LNCAP (cell line): ENCODE data around the gene NOD1.

Experiments
- CTCF ChIP-seq: fragments of 450-650 bp; IDR thresholded peaks from 2 replicates; pipeline ENCODE4 v1.5.1; 2017; ENCODE audit warnings: mild to moderate bottlenecking

NOD1 gene

DNA sequence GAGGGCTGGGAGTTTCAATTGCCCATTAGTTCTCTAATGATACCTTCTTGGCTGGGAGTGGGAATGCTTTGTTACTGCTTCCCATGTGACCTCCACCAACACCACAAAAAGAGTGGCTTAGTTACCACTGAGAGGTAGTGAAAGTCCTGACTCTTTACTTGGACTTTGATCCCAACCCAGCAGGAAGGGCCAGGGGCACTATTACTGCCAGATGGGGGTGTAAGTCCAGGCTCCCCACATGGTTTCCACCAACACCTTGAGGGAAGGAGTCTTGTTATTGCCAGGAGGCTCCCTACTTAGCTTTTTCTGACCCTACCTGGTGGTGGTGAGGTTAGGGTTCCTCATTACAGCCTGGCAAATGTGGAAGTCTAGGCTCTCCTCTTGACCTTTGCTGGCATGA, 14.6 kb upstream of the NOD1 start:
- no peak for TF ChIP-seq CTCF

GRCh38 chr7:30491417-30491816, 12.8 kb upstream of the NOD1 start:
- TF ChIP-seq CTCF, result no peak

GRCh38 chr7:30487371-30487770, 8.8 kb upstream of the NOD1 start:
- no peak for TF ChIP-seq CTCF

GRCh38 chr7:30485667-30486066, 7.1 kb upstream of the NOD1 start:
- TF ChIP-seq CTCF, result no peak

DNA sequence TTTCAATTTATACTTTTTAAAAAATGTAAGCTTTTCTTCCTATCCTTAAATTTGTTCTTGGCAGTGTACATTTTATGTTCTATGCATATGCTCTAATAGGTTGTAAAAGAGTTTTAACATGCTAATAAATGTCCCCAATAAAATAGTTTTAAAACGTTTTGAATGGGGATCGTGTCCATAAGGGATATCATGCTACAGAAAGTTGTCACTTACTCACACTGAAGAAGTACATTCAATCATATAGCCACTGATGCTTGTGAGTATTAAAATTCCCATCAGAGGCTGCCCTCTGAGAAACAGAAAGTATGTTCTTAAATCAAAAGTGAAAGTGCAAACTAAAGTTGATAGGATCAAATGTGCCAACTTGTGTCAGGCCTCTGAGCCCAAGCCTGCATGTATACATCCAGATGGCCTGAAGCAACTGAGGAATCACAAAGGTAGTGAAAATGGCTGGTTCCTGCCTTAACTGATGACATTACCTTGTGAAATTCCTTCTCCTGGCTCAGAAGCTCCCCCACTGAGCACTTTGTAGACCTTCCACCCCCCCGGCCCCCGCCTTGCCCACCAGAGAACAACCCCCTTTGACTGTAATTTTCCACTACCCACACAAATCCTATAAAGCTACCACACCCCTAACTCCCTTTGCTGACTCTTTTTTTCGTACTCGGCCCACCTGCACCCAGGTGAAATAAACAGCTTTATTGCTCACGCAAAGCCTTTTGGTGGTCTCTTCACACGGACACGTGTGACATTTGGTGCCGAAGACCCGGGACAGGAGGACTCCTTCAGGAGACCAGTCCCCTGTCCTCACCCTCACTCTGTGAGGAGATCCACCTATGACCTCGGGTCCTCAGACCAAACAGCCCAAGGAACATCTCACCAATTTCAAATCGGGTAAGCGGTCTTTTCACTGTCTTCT, 877 bp upstream of the NOD1 start:
- no peak for TF ChIP-seq CTCF

DNA sequence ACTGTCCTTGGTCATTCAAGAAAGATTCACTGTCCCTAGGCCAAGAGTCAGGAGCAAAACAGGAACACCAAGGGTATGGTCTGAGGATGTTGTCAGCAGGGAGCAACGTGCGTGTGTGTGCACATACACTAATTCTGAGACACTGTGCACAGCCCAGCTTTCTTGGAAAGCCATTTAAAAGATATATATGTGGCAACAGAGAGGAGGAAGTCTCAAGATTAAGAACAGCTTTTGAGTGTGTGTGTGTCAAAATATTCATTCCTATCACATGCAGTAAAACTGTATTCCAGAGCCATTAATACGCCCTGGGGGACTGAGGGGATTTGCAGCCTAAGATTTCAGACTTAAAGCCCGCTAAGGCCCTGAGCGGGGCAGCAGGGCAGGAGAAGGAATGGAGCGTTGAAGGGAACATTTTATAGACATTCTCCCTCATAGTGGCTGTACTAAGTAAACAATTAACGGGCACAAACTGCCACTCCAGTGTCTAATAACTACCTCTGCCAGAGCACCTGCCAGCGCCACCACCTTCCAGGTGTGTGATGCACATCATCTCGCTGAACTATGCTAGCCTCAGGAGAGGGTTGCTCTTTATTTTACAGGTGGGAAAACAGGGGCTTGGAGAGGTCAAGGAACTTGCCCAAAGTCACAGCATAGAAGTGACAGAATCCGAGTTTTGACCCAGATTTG, 2.0 kb downstream of the NOD1 start:
- peak; percentile 16; the same call in 1 of the 2 replicates for TF ChIP-seq CTCF

- TF ChIP-seq CTCF, result no peak
Observed at GRCh38 chr7:30475580-30475979, 3.0 kb downstream of the NOD1 start.
